HUES6 (cell line): ENCODE results near the gene CTNNA1.
A peak's percentile ranks its signal among the peaks of the same experiment; 100 is the strongest.
"Not testable (repeated sequence)": the region's sequence is repeated elsewhere in the genome, so short reads cannot be mapped to it uniquely, and the experiment has no call there.

Source experiments
- H3K27ac ChIP-seq: 2 replicates; pipeline ENCODE4 v1.7.0; 2013; ENCODE audit warnings: low read depth, mild to moderate bottlenecking, low read length, inconsistent platforms
- H3K27me3 ChIP-seq: 2 replicates; pipeline ENCODE4 v1.6.1; 2013; ENCODE audit warnings: low read length; ENCODE audit not compliant: control insufficient read depth, insufficient read depth
- H3K36me3 ChIP-seq: 2 replicates; pipeline ENCODE4 v1.6.1; 2013; ENCODE audit warnings: low read length; ENCODE audit not compliant: control insufficient read depth, insufficient read depth
- H3K4me1 ChIP-seq: 2 replicates; pipeline ENCODE4 v1.6.1; 2013; ENCODE audit warnings: low read length; ENCODE audit not compliant: control insufficient read depth, insufficient read depth
- H3K4me3 ChIP-seq: 2 replicates; pipeline ENCODE4 v1.5.1; 2013; ENCODE audit warnings: low read depth, low read length
- H3K9ac ChIP-seq: one replicate; pipeline ENCODE4 v1.6.1; 2013; ENCODE audit warnings: mild to moderate bottlenecking, low read length
- H3K9me3 ChIP-seq: 2 replicates; pipeline ENCODE4 v1.6.1; 2013; ENCODE audit warnings: low read depth, low read length; ENCODE audit not compliant: control insufficient read depth, insufficient read depth

CTNNA1 gene

DNA sequence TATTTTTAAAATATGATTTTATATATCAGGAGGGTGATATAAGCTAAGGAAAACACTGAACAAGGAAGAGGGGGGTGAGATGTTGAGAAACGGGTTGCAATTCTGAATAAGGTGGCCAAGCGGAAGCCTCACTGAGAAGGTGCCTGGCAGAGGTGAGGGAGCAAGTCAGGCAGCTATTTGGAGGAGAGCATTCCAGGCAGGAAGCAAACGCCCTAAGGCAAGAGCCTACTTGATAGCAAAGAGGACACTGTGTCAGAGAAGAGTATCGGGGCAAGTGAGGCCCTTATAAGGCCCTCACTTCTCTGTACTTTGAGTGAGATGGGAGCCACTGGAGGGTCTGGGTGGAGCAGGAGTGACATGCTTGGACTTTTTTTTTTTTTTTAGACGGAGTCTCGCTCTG is 8.0 kb upstream of the CTNNA1 start:
- Histone ChIP-seq H3K9ac (no peak overlapping the region), H3K9me3 (no peaks in the 10 kb centered on the region), H3K36me3 (no peaks in the 10 kb centered on the region), H3K4me1 (peaks cover 5% of the 10 kb centered on the region), H3K27me3 (no peaks in the 10 kb centered on the region), H3K27ac (no peak overlapping the region), H3K4me3 (no peak overlapping the region)

DNA sequence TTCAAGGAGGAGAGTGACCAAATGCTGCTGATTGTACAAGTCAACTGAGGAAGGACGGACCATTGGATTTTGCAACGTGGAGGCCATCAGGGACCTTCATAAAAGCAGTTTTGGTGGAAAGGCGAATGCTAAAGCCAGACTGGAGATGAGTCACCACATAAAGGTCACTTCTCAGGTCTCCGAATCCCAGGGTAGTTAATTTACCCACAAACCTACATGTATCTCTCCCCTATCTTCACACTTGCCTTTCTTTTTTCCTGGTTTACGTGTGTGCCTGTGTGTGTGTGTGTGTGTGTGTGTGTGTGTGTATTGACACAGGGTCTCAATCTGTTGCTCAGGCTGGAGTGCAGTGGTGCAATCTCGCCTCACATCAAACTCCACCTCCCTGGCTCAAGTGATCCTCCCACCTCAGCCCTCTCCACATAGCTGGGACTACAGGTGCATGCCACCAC is 4.6 kb upstream of the CTNNA1 start:
- no peak overlapping the region for H3K4me3 ChIP-seq

DNA sequence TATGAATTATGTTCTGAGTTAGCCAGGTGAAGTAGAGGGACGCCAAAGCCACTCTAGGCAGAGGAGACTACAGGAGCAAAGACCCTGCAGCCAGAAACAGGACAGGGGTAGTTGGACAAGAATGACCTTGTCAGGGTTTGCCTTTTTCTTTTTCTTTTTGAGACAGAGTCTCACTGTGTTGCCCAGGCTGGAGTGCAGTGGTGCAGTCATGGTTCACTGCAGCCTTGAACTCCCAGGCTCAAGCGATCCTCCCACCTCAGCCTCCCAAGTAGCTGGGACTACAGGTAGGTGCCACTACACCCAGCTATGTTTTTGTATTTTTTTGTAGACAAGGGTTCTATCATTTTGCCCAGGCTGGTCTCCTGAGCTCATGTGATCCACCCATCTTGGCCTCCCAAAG is 1.9 kb upstream of the CTNNA1 start:
- H3K9me3 ChIP-seq, H3K27ac ChIP-seq, H3K27me3 ChIP-seq, H3K9ac ChIP-seq, H3K4me3 ChIP-seq, H3K36me3 ChIP-seq: not testable (repeated sequence)
- H3K4me1 ChIP-seq: peaks cover 16% of the 10 kb centered on the region

More for the DNA sequence above, 4.6 kb upstream of the CTNNA1 start:
- Histone ChIP-seq H3K27ac (no peak overlapping the region), H3K27me3 (no peaks in the 10 kb centered on the region), H3K4me1 (peaks cover 9% of the 10 kb centered on the region), H3K9ac (no peak overlapping the region), H3K36me3 (no peaks in the 10 kb centered on the region), H3K9me3 (no peaks in the 10 kb centered on the region)

DNA sequence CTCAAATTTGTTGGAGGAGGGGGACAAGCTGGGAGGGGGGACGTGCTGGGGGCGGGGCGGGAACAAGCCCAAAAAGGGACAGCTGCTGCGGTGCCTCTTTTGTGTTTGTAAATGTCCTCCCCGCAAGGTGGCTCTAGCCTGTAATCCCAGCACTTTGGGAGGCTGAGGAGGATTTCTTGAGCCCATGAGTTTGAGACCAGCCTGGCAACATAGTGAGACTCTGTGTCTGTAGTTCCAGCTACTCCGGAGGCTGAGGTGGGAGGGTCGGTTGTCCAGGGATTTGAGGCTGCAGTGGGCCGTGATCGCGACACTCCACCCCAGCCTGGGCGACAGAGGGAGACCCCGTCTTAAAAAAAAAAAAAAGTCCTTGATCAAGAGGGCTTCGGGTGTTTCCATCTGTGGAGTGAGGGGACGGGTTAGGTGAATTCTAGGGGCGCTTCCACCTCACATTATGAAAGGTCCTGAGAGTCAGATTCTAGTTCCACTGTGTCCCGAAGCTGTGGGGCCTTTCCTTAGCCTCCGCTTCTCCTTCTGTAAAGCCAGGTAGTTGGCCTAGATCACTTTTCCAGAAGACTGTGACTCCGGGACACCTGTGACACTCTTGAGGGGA is 779 bp upstream of the CTNNA1 start:
- Histone ChIP-seq H3K27ac (peak overlapping the region; percentile 99), H3K36me3 (peaks cover 12% of the 10 kb centered on the region), H3K9ac (peak overlapping the region; percentile 87), H3K4me1 (peaks cover 20% of the 10 kb centered on the region), H3K9me3 (0 out of 2 replicates have a peak, but pooled peaks cover 4% of the 10 kb centered on the region), H3K4me3 (peak overlapping the region; percentile 99), H3K27me3 (no peaks in the 10 kb centered on the region)

DNA sequence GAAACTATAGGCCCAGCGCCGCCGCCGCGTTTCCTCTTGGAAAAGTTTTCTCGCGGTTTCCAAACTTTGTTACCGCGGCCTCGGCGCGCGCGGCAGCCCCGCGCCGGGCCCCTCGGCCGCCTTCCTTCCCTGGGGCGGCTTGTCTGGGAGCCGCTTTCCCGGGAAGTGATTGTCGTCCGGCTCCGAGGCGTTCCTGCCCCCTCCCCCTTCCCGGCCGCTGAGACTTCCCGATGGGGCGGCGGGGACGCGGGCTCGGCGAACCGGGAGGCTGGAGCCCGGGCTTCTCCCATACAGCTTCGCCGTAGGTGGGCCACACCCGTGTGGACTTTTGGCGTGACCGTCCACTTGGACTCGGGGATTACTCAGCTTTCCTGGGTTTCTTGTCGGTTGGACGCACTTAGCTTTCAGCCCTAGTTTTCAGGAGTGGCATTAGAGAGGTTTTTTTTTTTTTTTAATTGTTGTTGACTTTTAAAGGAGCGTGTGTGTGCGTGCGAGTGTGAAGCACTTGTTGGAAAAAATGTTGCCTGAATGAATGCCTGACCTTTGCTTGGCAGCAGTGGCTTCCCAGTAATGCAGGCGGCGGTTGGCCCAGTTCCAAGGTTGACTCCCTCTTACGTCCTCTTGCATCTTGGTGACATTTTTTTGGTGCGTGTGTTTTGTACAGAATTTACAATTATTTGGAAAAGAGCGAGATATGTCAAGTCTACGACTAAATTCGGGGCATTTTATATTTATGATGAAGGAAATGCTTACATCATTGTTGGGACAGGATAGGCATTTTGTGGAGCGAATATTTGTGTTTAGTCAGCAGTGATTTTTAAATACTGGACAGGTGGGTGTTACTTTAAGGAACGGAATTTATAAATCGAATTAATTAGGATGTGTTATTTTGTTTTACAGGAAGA is 821 bp downstream of the CTNNA1 start:
- Histone ChIP-seq H3K4me1 (peaks cover 16% of the 10 kb centered on the region), H3K27ac (peak overlapping the region; percentile 95), H3K36me3 (peaks cover 21% of the 10 kb centered on the region), H3K9me3 (peaks cover 7% of the 10 kb centered on the region; the same call in 1 of the 2 replicates), H3K4me3 (peak overlapping the region; percentile 99), H3K27me3 (no peaks in the 10 kb centered on the region), H3K9ac (peak overlapping the region; percentile 92)

DNA sequence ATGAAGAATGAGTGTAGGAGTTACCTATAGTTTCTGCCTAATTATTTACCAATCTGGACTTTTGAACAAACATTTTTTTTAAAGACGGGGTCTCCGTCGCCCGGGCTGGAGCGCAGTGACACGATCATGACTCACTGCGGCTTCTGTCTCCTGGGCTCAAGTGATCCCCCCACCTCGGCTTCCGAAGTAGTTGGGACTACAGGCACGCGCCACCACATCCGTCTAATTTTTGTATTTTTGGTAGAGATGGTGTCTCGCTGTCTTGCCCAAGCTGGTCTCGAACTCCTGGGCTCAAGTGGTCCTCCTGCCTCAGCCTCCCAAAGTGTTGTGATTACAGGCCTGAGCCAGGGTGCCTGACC is 1.5 kb downstream of the CTNNA1 start:
- H3K9ac ChIP-seq: peak overlapping the region; percentile 92
- peak overlapping the region; percentile 99 for H3K4me3 ChIP-seq
- H3K4me1 ChIP-seq: peaks cover 20% of the 10 kb centered on the region
- peaks cover 26% of the 10 kb centered on the region for H3K36me3 ChIP-seq
- H3K27ac ChIP-seq: no peak overlapping the region
- H3K9me3 ChIP-seq: peaks cover 7% of the 10 kb centered on the region; the same call in 1 of the 2 replicates
- H3K27me3 ChIP-seq: no peaks in the 10 kb centered on the region

DNA sequence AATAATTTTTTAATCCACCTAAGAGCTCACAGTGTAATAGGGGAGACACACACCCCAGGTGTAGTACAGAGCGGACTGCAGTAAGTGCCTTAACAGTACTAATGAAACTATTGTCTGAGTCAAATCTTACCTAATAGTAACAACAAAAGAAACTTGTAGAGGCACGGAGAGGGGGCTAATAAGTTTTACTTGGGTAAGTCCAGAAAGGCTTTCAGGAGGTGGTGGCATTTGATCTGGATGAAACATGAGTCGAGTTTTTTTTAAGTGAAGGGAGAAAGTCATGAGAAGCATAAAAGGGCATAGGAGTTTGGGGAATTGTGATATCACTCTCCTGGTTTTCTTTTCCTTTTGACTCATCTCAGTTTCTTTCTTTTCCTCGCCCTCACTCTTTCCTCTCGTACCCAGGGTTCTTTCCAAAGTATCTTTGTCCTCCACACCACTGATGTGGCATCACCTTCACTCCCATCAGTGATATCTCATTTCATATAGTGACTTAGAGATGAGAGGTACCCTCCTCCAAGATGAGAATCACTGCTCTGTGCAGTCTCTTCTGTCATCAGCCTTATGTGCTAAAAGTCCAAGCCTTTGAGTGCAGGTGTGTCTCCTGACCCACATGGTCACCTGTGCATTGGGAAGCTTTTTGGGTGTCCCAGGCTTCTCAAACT is 2.0 kb downstream of the CTNNA1 start:
- H3K27me3 ChIP-seq: no peaks in the 10 kb centered on the region
- no peak overlapping the region for H3K27ac ChIP-seq
- peaks cover 26% of the 10 kb centered on the region for H3K36me3 ChIP-seq
- H3K4me3 ChIP-seq: peak overlapping the region; percentile 99
- peak overlapping the region; percentile 92 for H3K9ac ChIP-seq
- H3K9me3 ChIP-seq: peaks cover 7% of the 10 kb centered on the region; the same call in 1 of the 2 replicates
- H3K4me1 ChIP-seq: peaks cover 20% of the 10 kb centered on the region

DNA sequence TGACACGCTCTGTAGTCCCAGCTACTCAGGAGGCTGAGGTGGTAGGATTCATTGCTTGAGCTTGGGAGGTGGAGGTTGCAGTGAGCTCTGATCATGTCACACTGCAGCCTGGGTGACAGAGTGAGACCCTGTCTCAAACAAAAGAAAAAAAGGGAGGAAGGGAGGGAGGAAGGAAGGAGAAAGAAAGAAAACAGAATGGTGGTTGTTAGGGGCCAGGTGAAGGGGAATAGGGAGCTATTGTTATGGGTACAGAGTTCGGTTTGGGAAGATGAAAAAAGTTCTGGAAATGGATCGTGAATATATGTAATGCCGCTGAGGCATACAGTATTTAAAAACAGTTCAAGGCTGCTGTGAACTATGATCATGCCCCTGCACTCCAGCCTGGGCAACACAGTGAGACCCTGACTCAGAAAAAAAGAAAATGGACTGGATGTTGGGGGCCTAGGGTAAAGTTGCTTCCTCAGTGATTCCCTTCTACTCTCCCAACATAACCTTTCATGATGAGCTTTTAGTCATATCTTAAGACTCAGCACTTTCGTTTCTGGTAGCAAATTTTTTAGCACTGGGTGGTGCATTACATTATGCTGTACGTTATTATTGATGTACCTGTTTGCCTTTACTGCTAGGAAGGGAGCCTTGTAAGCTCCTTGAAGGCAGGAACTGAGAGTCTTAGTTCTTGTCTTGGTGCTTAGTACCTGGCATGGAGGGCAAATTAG is 4.0 kb downstream of the CTNNA1 start:
- Histone ChIP-seq H3K9me3 (peaks cover 7% of the 10 kb centered on the region; the same call in 1 of the 2 replicates), H3K4me3 (no peak overlapping the region), H3K27me3 (no peaks in the 10 kb centered on the region), H3K9ac (no peak overlapping the region), H3K27ac (no peak overlapping the region), H3K36me3 (peaks cover 39% of the 10 kb centered on the region), H3K4me1 (peaks cover 19% of the 10 kb centered on the region; the same call in 1 of the 2 replicates)

DNA sequence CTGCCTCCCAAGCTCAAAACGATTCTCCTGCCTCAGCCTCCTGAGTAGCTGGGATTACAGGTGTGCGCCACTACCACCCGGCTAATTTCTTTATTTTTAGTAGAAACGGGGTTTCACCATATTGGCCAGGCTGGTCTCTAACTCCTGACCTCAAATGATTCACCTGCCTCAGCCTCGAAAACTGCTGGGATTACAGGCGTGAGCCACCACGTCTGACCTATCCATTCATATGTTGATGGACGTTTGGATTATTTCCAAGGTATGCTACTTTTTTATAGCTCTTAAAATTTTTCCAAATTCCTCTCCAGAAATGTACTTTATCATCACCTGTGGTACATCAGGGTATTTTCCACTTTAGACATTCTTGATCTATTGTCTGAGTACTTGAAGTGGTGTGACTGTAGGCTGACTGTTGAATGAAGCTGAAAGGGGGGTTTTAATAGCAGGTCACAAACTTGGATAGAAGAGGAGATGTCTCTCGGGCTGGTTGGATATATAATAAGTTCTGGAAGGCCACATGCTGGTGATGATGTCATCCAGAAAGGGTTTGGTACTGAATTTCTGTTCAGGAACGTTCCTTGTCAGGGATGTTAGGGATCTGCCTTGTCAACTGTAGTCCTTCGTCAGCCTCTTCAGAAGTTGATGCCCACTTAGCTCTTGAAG is 7.4 kb downstream of the CTNNA1 start:
- Histone ChIP-seq H3K4me1 (peaks cover 13% of the 10 kb centered on the region; the same call in 1 of the 2 replicates), H3K9ac (no peak overlapping the region)

DNA sequence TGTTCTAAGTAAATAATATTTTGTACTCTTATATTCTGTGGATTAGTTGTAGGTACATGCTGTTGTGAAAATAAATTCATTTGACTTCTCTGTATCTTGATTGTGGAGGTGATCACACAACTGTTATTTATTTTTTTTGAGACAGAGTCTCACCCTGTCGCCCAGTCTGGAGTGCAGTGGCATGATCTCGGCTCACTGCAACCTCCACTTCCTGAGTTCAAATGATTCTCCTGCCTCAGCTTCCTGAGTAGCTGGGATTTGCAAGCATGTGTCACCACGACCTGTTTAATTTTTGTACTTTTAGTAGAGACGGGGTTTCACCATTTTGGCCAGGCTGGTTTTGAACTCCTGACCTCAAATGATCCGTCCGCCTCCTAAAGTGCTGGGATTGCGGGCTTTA is 7.9 kb downstream of the CTNNA1 start:
- H3K36me3 ChIP-seq: peaks cover 34% of the 10 kb centered on the region
- H3K27me3 ChIP-seq: not testable (repeated sequence)

More for the DNA sequence above, 7.4 kb downstream of the CTNNA1 start:
- H3K4me3 ChIP-seq: no peak overlapping the region
- peaks cover 35% of the 10 kb centered on the region for H3K36me3 ChIP-seq
- H3K27ac ChIP-seq: no peak overlapping the region
- no peaks in the 10 kb centered on the region for H3K27me3 ChIP-seq
- peaks cover 7% of the 10 kb centered on the region; the same call in 1 of the 2 replicates for H3K9me3 ChIP-seq

More for the DNA sequence above, 7.9 kb downstream of the CTNNA1 start:
- not testable (repeated sequence) for H3K9ac ChIP-seq, H3K4me3 ChIP-seq, H3K9me3 ChIP-seq, H3K27ac ChIP-seq
- H3K4me1 ChIP-seq: peaks cover 15% of the 10 kb centered on the region; the same call in 1 of the 2 replicates
